GM12891 (cell line): Measurements from ENCODE around the gene NEDD4.
A peak's percentile ranks its signal among the peaks of the same experiment; 100 is the strongest.
"Not testable (repeated sequence)": the region's sequence is repeated elsewhere in the genome, so short reads cannot be mapped to it uniquely, and the experiment has no call there.

Experiments
- DNase-seq: peaks from one replicate; pipeline ENCODE4 v3.0.0; 2011; ENCODE audit warnings: low spot score; ENCODE audit not compliant: insufficient read length
- FAIRE-seq: peaks from 2 replicates; lab custom pipeline; 2011; peaks lifted over from hg19 to GRCh38; lab: Jason Lieb, UNC
- PAX5 ChIP-seq: IDR thresholded peaks from 2 replicates; pipeline ENCODE4 v1.6.1; 2011; ENCODE audit warnings: low read length, moderate library complexity, mild to moderate bottlenecking; ENCODE audit not compliant: insufficient read depth, severe bottlenecking
- POLR2A ChIP-seq: IDR thresholded peaks from 2 replicates; pipeline ENCODE4 v1.6.1; 2011; ENCODE audit warnings: low read depth, low read length, control low read depth
- POLR2AphosphoS5 ChIP-seq: IDR thresholded peaks from 2 replicates; pipeline ENCODE4 v1.6.1; 2011; ENCODE audit warnings: low read depth, low read length, control low read depth
- POU2F2 ChIP-seq: IDR thresholded peaks from 2 replicates; pipeline ENCODE4 v1.6.1; 2011; ENCODE audit warnings: low read depth, mild to moderate bottlenecking, control low read depth, low read length, moderate library complexity
- SPI1 ChIP-seq: IDR thresholded peaks from 2 replicates; pipeline ENCODE4 v1.6.1; 2011; ENCODE audit warnings: low read depth, low read length, control low read depth
- TAF1 ChIP-seq: IDR thresholded peaks from 2 replicates; pipeline ENCODE4 v1.6.1; 2011; ENCODE audit warnings: low read depth, low read length, control low read depth

Gene NEDD4

DNA sequence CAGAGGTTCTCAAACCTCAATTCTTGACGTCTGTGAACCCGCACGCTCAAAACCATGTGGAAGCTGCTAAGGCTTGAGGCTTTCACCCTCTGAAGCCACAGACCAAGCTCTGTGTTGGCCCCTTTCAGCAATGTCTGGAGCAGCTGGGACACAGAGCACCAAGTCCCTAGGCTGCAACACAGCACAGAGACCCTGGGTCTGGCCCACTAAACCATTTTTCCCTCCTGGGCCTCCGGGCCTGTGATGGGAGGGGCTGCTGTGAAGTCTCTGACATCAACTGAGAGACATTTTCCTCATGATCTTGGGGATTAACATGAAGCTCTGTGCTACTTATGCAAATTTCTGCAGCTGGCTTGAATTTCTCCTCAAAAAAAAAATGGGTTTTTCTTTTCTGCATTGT lies 21.3 kb upstream of the NEDD4 start:
- DNase-seq = no peak
- FAIRE-seq = no peak
- TF ChIP-seq POU2F2 (no peak), TAF1 (no peak), PAX5 (no peak), SPI1 (no peak), POLR2A (no peak), POLR2AphosphoS5 (no peak)

DNA sequence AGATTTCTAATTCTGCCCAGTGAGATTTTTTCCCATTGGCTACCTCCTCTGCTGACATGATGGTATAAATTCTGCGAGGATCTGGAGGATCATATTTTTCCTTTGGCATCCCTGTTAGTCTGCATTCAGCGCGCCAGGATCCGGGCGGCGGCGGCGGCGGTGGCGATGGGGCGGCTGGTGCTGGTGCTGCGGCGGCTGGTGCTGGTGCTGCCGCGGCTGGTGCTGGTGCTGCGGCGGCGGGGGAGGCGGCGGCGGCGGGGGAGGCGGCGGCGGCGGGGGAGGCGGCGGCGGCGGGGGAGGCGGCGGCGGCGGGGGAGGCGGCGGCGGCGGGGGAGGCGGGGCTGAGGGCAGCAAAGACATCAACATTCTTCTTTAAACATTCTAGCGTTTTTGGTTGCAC lies 13.6 kb upstream of the NEDD4 start:
- FAIRE-seq, DNase-seq: not testable (repeated sequence)

DNA sequence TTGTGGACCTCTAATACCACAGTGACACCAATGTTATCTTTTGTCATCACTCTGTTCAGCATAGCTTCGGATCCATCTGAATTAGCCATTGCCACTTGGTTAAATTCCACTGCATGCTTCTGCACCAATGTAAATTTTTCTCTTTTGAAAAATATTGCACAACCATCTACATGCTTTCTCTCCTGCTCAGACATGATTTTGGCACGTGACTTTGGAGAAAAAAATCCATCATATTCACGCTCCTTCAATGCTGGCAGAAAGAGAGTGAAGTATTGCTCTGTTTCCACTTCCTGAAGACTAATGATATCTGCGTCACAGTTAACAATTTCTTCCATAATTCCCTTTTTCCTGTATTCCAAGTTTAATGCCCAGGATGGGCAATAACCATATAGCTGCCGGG lies 13.0 kb upstream of the NEDD4 start:
- FAIRE-seq, DNase-seq: not testable (repeated sequence)

DNA sequence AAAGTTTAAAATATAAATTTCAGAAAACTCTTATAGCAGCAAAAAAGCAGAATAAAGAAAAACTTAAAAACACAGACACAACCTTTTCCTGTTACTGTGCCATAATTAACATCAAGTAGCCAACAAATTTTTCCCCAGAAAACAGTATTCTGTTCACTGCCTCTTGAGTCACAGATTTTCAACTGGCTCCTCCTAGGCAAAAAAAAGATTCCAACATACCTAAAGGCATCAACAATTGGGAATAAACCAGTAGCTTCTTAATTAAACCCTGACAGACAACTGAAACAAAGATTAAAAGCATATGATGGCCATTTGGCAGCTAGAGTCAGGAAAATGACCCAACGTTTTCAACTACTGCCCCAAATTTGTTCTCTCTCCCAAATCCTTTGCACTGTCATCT lies 10.9 kb upstream of the NEDD4 start:
- not testable (repeated sequence) for FAIRE-seq, DNase-seq

DNA sequence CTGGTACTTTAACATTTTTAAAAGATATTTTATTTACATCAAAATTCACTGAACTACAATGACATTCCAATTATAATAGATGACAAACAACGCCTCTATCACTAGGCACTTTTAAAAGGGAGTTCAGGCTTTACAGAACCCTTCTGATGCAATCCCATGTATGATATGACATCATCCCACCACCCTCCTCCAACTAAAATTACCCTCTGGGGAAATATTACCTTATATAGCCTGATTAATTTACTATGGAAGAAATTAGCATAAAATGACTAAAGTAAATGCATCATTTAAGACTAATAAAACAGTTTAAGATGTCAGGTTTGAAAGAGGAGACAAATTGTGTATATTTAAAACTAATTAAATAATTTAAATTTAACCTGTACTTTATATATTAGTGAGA lies 10.4 kb upstream of the NEDD4 start:
- not testable (repeated sequence) for FAIRE-seq, DNase-seq

DNA sequence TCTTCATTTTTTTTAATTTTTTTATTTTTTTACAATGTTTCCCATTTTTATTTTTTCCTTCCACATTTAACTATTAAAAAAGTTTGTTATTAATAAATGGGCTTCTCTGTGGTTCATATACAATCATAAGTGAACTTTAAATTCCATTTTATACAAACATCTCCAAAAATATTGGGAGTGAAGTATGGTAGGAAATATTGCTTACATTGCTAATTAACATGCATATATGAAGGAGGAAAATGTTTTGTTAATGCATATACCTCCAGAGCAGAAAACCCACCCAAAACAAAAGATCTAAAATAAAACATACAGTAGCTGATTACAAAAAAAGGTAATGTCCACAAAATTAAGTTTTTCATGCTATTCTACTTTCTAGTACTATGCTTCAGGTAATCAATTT lies 9.9 kb upstream of the NEDD4 start:
- peak; percentile 65 for FAIRE-seq

DNA sequence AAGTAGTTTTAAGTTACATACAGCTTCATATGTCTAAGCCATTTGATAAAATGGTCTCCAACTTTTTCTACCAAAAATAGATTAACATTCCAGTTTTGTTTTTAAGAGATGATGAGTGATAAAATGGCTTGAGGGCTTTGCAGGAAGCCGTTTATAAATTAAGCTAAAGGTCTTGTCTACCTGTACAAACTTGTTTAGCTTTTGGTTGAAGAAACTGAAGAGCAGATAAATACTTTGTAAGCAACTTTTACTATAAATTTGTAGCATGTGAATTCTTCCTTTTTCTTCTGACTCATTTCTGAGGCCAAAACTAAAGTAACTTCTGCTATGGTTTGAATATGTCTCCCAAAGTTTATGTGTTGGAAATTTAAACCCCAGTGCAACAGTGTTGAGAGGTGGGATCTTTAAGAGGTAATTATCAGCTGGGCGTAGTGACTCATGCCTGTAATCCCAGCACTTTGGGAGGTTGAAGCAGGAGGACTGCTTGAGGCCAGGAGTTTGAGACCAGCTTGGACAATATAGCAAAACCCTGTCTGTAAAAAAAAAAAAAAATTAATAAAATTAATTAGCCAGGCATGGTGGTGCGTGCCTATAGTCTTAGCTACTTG lies 8.2 kb upstream of the NEDD4 start:
- FAIRE-seq (no peak), DNase-seq (no peak)
- no peak for TF ChIP-seq POU2F2
- TF ChIP-seq POLR2AphosphoS5 = no peak
- no peak for TF ChIP-seq TAF1
- no peak for TF ChIP-seq POLR2A
- no peak for TF ChIP-seq SPI1

More for the DNA sequence above, 9.9 kb upstream of the NEDD4 start:
- DNase-seq = not testable (repeated sequence)

DNA sequence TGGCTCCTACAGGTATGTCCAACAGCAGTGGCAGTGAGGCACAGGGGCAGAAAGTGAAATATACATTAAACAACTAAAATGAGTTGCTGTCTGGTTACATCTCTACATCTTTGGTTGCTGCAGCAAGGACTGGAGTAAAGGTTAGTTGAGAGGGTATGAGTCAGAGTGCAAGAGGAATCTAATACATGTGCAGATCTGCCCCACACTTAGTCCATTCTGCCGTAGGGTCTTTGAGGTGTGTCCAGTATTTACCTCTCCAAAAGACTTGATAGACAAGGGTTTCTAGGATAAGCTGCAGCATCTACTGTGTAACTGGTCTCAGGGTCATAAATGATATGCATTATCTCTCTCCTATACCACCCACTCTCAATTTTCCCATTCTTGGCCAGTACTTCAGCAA lies 6.2 kb upstream of the NEDD4 start:
- FAIRE-seq (no peak), DNase-seq (no peak)
- TF ChIP-seq PAX5 = no peak
- no peak for TF ChIP-seq POLR2AphosphoS5
- no peak for TF ChIP-seq TAF1
- no peak for TF ChIP-seq POLR2A
- no peak for TF ChIP-seq POU2F2
- TF ChIP-seq SPI1 = no peak

DNA sequence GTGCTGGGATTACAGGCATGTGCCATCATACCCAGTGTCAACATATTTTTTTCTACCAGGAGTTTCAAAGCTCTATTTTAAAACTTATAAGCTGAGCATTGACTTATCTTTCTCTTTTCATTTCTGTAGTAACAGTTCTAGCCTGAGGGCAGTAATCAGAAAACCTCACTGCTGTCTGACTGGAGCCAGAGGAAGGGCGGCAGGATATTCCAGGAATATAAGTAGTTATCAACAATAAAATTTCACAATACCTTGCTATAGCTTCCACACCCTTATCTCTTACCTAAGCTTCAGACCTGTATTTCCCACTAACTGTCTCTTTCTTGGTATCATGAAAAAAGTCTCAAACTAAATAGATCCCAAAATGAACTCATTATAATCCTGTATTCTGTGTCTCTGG lies 5.1 kb upstream of the NEDD4 start:
- DNase-seq (no peak), FAIRE-seq (no peak)
- TF ChIP-seq POLR2A (no peak), SPI1 (no peak), POU2F2 (no peak), PAX5 (no peak), POLR2AphosphoS5 (no peak), TAF1 (no peak)

DNA sequence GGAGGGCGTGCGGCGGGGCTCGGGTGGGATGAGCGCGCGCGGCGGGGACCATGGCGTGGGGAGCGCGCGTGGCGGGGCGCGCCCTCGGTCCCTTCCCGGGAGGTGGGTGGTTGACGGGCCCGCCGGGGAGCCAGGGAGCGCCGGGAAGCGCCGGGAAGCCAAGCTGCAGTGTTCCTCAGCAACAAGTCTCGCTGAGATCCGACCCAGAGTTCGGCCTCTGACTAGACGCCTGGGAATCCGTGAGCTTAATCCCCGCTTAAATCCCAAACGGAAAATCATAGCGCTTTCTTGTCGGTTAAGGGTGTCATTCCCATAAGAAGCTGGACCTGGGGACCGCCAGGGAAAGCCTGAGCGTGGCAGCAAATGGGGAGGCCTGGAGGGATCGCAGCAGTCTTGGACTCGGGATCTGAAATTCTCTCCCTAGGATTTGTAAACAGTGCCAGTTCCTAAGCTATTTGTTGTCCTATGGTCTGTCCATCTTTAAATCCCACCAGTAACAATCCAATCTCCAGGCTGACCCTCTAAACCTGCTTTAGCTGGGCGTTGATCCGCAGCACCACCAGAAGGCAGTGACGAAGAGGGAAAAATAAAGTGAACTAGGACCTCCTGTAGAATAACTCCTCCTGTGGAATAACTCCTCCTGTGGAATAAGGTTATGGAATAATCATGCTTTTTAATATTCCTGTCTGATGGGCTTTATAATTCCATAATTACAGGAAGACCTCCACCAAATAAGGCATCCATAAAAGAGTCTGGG lies 570 bp upstream of the NEDD4 start:
- DNase-seq = no peak
- no peak for TF ChIP-seq POLR2AphosphoS5
- TF ChIP-seq POU2F2 = no peak
- no peak for TF ChIP-seq POLR2A
- no peak for TF ChIP-seq PAX5
- TF ChIP-seq SPI1 = no peak
- TF ChIP-seq TAF1 = no peak
- no peak for FAIRE-seq

DNA sequence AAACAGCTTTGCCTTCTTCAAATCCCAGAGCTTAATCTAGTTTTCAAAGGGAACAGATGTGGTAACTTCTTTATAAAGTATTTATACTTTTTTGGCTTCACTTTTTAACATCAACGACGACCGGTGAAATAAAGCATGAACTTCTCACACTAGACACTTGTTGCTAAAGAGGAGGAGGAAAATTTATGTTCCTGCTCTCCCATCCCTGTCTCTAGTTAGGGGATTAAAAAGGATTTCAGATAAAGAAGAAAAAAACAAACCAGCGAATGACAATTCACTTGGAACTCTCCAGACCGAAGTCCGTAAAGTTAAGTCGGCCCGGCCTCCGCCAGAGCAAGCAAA lies 672 bp downstream of the NEDD4 start:
- FAIRE-seq (no peak), DNase-seq (no peak)

More for the DNA sequence above, 672 bp downstream of the NEDD4 start:
- no peak for TF ChIP-seq SPI1
- TF ChIP-seq POU2F2 = no peak
- no peak for TF ChIP-seq POLR2AphosphoS5
- no peak for TF ChIP-seq PAX5
- no peak for TF ChIP-seq POLR2A
- no peak for TF ChIP-seq TAF1
